Fibroblast of lung (primary cell): ENCODE measurements around the gene NUDT19. TPM values are rescaled to one million over a fixed set of nuclear protein-coding genes. Genes with fewer than 3 reads are reported as not detected.

ENCODE experiments used
- DNase-seq, 2 donors: peaks; one replicate each; pipeline versions ENCODE4 v3.0.0 to v3.0.0-alpha.2; 2010; ENCODE audit warnings: low read depth in 2 of 2
- H2AFZ ChIP-seq: 2 replicates; pipeline ENCODE4 v1.5.1; 2012; ENCODE audit warnings: low read length, control low read depth, inconsistent platforms
- H3K27ac ChIP-seq: 2 replicates; pipeline ENCODE4 v1.5.1; 2011; ENCODE audit warnings: low read length, control low read depth; ENCODE audit not compliant: insufficient read depth
- H3K27me3 ChIP-seq: 2 replicates; pipeline ENCODE4 v1.5.1; 2011; ENCODE audit warnings: mild to moderate bottlenecking, low read length; ENCODE audit not compliant: control insufficient read depth, insufficient read depth
- H3K36me3 ChIP-seq: 2 replicates; pipeline ENCODE4 v1.5.1; 2011; ENCODE audit warnings: low read length; ENCODE audit not compliant: control insufficient read depth, insufficient read depth
- H3K4me1 ChIP-seq: 2 replicates; pipeline ENCODE4 v1.5.1; 2011; ENCODE audit warnings: low read length; ENCODE audit not compliant: control insufficient read depth, insufficient read depth; ENCODE audit errors: extremely low read depth
- H3K4me2 ChIP-seq: 2 replicates; pipeline ENCODE4 v1.5.1; 2011; ENCODE audit warnings: low read length, control low read depth; ENCODE audit not compliant: insufficient read depth; ENCODE audit errors: extremely low read depth
- H3K4me3 ChIP-seq, 4 experiments: fragments of 200-600 bp in 1 of 4; sonication (generic) in 1 of 4; replicated peaks in 1 of 4; 2 replicates each; pipeline ENCODE4 v1.5.1; 2011 to 2016; ENCODE audit warnings: low read length in 4 of 4, low read depth in 3 of 4, mild to moderate bottlenecking in 3 of 4, control low read depth in 2 of 4, inconsistent platforms in 1 of 4, mixed read lengths in 1 of 4; ENCODE audit not compliant: insufficient read depth in 1 of 4; ENCODE audit errors: control extremely low read depth in 1 of 4
- H3K79me2 ChIP-seq: 2 replicates; pipeline ENCODE4 v1.5.1; 2012; ENCODE audit warnings: mild to moderate bottlenecking, low read length, inconsistent platforms; ENCODE audit not compliant: control insufficient read depth, insufficient read depth
- H3K9ac ChIP-seq: 2 replicates; pipeline ENCODE4 v1.5.1; 2011; ENCODE audit warnings: mild to moderate bottlenecking, low read length, control low read depth; ENCODE audit not compliant: insufficient read depth
- H3K9me3 ChIP-seq: 2 replicates; pipeline ENCODE4 v1.5.1; 2012; ENCODE audit warnings: low read depth, low read length; ENCODE audit not compliant: control insufficient read depth, insufficient read depth
- H4K20me1 ChIP-seq: 2 replicates; pipeline ENCODE4 v1.5.1; 2011; ENCODE audit warnings: low read length; ENCODE audit not compliant: control insufficient read depth, insufficient read depth; ENCODE audit errors: extremely low read depth
- CTCF ChIP-seq, 2 donors: IDR thresholded peaks in 1 of 2; conservative IDR thresholded peaks in 1 of 2; 1 replicate in 1 of 2; 2 replicates in 1 of 2; pipeline ENCODE4 v1.5.1; 2011 to 2012; ENCODE audit warnings: low read length in 2 of 2, control low read depth in 1 of 2, inconsistent platforms in 1 of 2, low read depth in 1 of 2, mild to moderate bottlenecking in 1 of 2
- EZH2 ChIP-seq: IDR thresholded peaks from 2 replicates; pipeline ENCODE4 v1.5.1; 2012; ENCODE audit warnings: low read length, control low read depth, mild to moderate bottlenecking; ENCODE audit errors: missing control alignments
- polyA plus RNA-seq, 2 donors: library from polyadenylated mRNA; depleted of rRNA in 1 of 2; stranded (reverse) in 1 of 2; unstranded in 1 of 2; fragments of >200 nt; gene quantifications; 2 replicates each; pipeline ENCODE4 v1.2.1, GENCODE V29; 2011 to 2012; ENCODE audit warnings: missing spikeins in 1 of 2
- total RNA-seq: library from RNA; depleted of rRNA; stranded (reverse); fragments of >200 nt; gene quantifications from 2 replicates; pipeline ENCODE4 v1.2.1, GENCODE V29; 2014

The NUDT19 gene
- total and polyA plus RNA-seq, 2 donors (not counting 1 experiment from before 2014, with no cell fraction given): 7.8 to 8.2 TPM

- no peak overlapping the region for H3K27ac ChIP-seq
- H2AFZ ChIP-seq: no peak overlapping the region
- peaks cover 2% of the 10 kb centered on the region for H3K4me1 ChIP-seq
- no peak overlapping the region for H3K4me2 ChIP-seq
- H4K20me1 ChIP-seq: no peaks in the 10 kb centered on the region
- no peak overlapping the region for H3K4me3 ChIP-seq
- no peaks in the 10 kb centered on the region for H3K27me3 ChIP-seq
- no peak for TF ChIP-seq CTCF (conservative IDR thresholded peaks at IDR 0.05 in 1 of 2, IDR thresholded peaks at IDR 0.05 in 1 of 2; ENCODE audit: low read depth in 1 of 2, low read length in 2 of 2)
- TF ChIP-seq EZH2: no peak
- no peaks in the 10 kb centered on the region for H3K36me3 ChIP-seq
- H3K9me3 ChIP-seq: no peaks in the 10 kb centered on the region
- DNase-seq: no peak
- no peak overlapping the region for H3K9ac ChIP-seq
- H3K79me2 ChIP-seq: no peaks in the 10 kb centered on the region
Measured at GRCh38 chr19:32686847-32687475, 4.7 kb upstream of the NUDT19 start.

- no peak overlapping the region for H2AFZ ChIP-seq
- no peaks in the 10 kb centered on the region for H3K9me3 ChIP-seq
- H3K27me3 ChIP-seq: no peaks in the 10 kb centered on the region
- H3K4me3 ChIP-seq: no peak overlapping the region
- TF ChIP-seq CTCF (conservative IDR thresholded peaks at IDR 0.05 in 1 of 2, IDR thresholded peaks at IDR 0.05 in 1 of 2; ENCODE audit: low read depth in 1 of 2, low read length in 2 of 2) (no peak), EZH2 (no peak)
- H3K36me3 ChIP-seq: no peaks in the 10 kb centered on the region
- no peak overlapping the region for H3K9ac ChIP-seq
- no peak for DNase-seq
- H3K4me1 ChIP-seq: peaks cover 2% of the 10 kb centered on the region
- H4K20me1 ChIP-seq: no peaks in the 10 kb centered on the region
- no peak overlapping the region for H3K27ac ChIP-seq
- peaks cover 5% of the 10 kb centered on the region for H3K79me2 ChIP-seq
- H3K4me2 ChIP-seq: no peak overlapping the region
Measured at GRCh38 chr19:32687681-32688080, 3.9 kb upstream of the NUDT19 start.

- TF ChIP-seq CTCF (conservative IDR thresholded peaks at IDR 0.05 in 1 of 2, IDR thresholded peaks at IDR 0.05 in 1 of 2; ENCODE audit: low read depth in 1 of 2, low read length in 2 of 2) (no peak), EZH2 (no peak)
- no peak overlapping the region for H3K4me3 ChIP-seq
- H3K9me3 ChIP-seq: no peaks in the 10 kb centered on the region
- no peaks in the 10 kb centered on the region for H3K27me3 ChIP-seq
- no peaks in the 10 kb centered on the region for H4K20me1 ChIP-seq
- DNase-seq: no peak
- no peak overlapping the region for H3K4me2 ChIP-seq
- H3K9ac ChIP-seq: no peak overlapping the region
- H3K27ac ChIP-seq: no peak overlapping the region
- peaks cover 2% of the 10 kb centered on the region for H3K4me1 ChIP-seq
- peaks cover 11% of the 10 kb centered on the region for H3K79me2 ChIP-seq
- H3K36me3 ChIP-seq: no peaks in the 10 kb centered on the region
- no peak overlapping the region for H2AFZ ChIP-seq
Measured at GRCh38 chr19:32688311-32688710, 3.3 kb upstream of the NUDT19 start.
